ENCODE data around the gene TCP10L.
"Not testable (repeated sequence)": the region's sequence is repeated elsewhere in the genome, so short reads cannot be mapped to it uniquely, and the experiment has no call there.

TCP10L gene

GRCh38 chr21:32565856-32566465 lies 19.4 kb downstream of the TCP10L start:
- DNase-seq (ENCODE audit: insufficient read length, low spot score) (no peak), FAIRE-seq (no peak)
- no peak for TF ChIP-seq CTCF (IDR thresholded peaks at IDR 0.05; ENCODE audit: insufficient read depth, missing control alignments)

- no peak for DNase-seq (ENCODE audit: insufficient read length, low spot score)
- no peak for FAIRE-seq
- TF ChIP-seq CTCF (IDR thresholded peaks at IDR 0.05; ENCODE audit: insufficient read depth, missing control alignments) = no peak
These were observed 22.4 kb downstream of the TCP10L start for GRCh38 chr21:32562915-32563314.

DNA sequence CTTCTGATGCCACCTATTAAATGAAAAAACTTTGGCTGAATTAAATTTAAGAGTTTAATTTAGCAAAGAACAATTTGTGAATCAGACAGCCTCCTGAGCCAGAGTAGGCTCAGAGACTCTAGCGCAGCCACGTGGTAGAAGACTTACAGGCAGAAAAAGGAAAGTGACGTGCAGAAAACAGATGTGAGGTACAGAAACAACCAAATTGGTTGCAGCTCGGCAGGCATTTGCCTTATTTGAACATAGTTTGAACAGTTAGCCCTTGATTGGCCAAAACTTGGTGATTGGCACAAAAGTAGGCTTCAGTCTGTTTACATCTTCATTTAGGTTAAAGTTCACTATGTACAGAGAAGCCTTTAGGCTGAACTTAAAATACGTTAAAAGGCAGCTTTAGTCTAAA lies 22.9 kb downstream of the TCP10L start:
- DNase-seq (ENCODE audit: insufficient read length, low spot score) (no peak), FAIRE-seq (no peak)
- peak; percentile 30 for TF ChIP-seq CTCF (IDR thresholded peaks at IDR 0.05; ENCODE audit: insufficient read depth, missing control alignments)

DNA sequence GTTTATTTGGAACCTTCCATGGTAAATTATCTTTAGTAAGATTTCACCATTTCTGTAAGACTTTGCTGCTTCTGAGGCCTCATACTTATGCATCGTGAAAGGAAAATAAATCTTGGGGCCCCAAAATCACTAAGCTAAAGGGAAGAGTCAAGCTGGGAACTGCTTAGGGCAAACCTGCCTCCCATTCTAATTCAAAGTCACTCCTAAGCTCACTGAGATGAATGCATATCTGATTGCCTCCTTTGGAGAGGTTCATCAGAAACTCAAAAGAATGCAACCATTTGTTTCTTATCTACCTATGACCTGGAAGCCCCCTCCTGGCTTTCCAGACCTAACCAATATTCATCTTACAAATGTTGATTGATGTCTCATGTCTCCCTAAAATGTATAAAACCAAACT lies 23.8 kb downstream of the TCP10L start:
- FAIRE-seq; DNase-seq (ENCODE audit: insufficient read length, low spot score): not testable (repeated sequence)

DNA sequence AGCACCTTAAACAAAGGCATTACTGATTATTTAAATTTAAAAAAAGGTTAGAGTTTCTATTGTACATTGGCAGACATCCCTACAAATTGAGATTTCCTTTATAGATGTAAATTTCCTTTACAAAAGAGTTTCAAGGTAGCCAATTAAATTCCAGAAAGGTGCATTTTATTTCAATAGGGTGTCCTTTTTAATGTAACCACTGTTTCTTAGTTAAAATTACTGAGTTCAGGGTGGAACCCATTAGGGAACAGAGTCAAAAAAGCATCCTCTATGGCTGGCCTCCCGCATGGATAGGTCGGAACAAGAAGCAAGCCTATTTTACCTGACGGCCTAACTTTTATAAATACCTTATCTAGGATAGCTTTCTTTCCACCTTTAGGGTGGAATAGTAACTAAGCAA lies 24.4 kb downstream of the TCP10L start:
- FAIRE-seq (no peak), DNase-seq (ENCODE audit: insufficient read length, low spot score) (no peak)
- TF ChIP-seq CTCF (IDR thresholded peaks at IDR 0.05; ENCODE audit: insufficient read depth, missing control alignments) = no peak

DNA sequence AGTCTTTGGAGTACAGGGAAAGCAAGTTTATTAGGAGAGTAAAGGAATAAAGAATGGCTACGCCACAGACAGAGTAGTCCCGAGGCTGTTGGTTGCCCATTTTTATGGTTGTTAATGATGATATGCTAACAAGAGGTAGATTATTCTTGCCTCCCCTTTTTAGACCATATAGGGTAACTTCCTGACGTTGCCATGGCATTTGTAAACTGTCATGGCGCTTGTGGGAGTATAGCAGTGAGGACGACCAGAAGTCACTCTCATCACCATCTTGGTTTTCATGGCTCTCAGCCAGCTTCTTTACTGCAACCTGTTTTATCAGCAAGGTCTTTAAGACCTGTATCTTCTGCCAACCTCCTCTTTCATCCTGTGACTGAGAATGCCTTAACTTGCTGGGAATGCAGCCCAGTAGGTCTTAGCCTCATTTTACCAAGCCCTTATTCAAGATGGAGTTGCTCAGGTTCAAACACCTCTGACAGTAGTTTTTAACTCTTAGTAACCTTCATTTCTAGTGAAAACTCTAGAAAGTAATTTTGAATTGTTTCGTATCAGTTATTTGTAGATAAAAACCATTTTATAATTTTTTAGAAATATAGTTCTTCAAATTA lies 26.2 kb downstream of the TCP10L start:
- FAIRE-seq (no peak), DNase-seq (ENCODE audit: insufficient read length, low spot score) (no peak)
- no peak for TF ChIP-seq CTCF (IDR thresholded peaks at IDR 0.05; ENCODE audit: insufficient read depth, missing control alignments)

GRCh38 chr21:32558106-32558505 lies 27.2 kb downstream of the TCP10L start:
- no peak for TF ChIP-seq CTCF (IDR thresholded peaks at IDR 0.05; ENCODE audit: insufficient read depth, missing control alignments)
- FAIRE-seq (no peak), DNase-seq (ENCODE audit: insufficient read length, low spot score) (no peak)
